AG09319 (cell line): ENCODE data around the gene EFCAB10.
"Not testable (repeated sequence)": the region's sequence is repeated elsewhere in the genome, so short reads cannot be mapped to it uniquely, and the experiment has no call there.

Source experiments
- DNase-seq: peaks from one replicate; pipeline ENCODE4 v3.0.0-alpha.2; 2010; ENCODE audit warnings: low read depth; ENCODE audit errors: extremely low read depth
- CTCF ChIP-seq: IDR thresholded peaks from 2 replicates; pipeline ENCODE4 v1.5.1; 2011; ENCODE audit warnings: low read depth, mild to moderate bottlenecking, inconsistent platforms, low read length, moderate library complexity

The EFCAB10 gene

DNA sequence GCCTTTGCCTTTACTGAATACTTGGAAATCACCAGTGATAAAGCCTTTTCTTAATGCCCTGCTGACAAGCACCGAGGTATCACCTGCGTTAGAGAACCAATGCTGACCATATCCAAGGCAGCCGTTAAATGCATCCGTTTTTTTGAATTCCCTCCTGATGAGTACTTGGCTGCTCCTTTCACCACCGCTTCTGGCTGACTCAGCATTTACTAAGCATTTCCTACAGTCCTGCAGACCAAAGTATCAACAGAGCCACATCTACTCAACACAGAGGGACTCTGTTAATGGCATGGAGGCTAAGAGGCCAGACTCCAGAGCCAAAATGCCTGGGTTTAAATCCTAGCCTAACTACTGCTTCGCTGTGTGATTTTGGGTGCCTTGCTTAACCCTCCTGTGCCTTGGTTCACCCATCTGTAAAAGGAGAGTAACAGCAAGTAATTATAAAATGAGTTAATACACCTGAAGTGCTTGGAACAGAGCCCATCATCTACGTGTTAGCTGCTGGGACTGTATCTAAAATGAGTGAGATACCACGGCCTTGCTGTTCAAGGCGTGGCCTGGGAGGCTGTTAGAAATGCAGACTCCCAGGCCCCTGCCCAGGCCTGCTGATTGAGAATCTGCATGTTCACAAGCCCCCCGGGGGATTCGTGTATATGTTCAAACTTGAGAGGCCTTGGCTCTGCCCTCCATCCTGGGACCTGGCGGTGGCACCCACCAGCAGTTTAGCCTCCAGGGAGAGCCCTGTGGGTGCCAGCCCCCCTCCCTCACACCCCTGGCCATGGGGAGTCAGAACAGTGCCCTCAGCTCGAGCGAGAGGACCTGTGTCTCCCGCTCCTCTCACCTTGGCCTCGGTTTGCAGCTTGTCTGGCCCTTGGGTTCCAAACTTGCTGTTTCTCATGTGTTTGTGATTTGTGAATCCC is 30.8 kb upstream of the EFCAB10 start:
- no peak for TF ChIP-seq CTCF

GRCh38 chr7:105610165-105610930 is 29.1 kb upstream of the EFCAB10 start:
- no peak for DNase-seq
- TF ChIP-seq CTCF = no peak

More for the DNA sequence above, 30.8 kb upstream of the EFCAB10 start:
- no peak for DNase-seq

- TF ChIP-seq CTCF = no peak
- DNase-seq = peak; percentile 80
These were observed 21.3 kb upstream of the EFCAB10 start for GRCh38 chr7:105602325-105603305.

DNA sequence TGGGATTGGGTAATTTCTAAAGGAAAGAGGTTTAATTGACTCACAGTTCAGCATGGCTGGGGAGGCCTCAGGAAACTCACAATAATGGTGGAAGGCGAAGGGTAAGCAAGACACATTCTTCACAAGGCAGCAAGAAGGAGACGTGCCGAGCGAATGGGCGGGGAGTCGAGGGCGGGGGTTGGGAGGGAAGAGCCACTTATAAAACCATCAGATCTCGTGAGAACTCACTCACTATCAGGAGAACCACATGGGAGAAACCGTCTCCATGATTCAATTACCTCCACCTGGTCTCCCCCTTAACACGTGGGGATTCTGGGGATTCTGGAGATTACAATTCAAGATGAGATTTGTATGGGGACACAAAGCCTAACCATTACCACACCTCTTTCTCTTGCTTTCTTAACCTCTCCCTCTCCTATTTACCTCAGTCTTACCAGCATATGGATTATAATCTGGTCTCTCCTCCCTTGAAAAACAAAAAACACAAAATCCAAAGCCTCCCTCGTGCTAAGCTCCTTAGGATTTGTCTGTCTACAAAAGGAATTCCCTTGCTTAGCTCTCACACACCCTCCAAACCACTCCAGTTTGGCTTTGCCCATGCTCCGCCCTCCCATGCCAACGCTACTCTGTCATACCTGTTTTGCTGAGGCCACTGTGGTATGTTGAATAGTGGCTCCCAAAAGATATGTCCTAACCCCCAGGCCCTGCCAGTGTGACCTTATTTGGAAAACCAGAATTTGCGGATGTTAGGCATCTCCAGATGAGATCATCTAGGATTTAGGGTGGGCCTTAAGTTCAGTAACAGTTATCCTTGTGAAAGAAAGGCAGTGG is 19.6 kb upstream of the EFCAB10 start:
- no peak for DNase-seq
- TF ChIP-seq CTCF = no peak

- TF ChIP-seq CTCF = no peak
- no peak for DNase-seq
These were observed 18.3 kb upstream of the EFCAB10 start for GRCh38 chr7:105599551-105599950.

GRCh38 chr7:105599080-105599479 is 17.8 kb upstream of the EFCAB10 start:
- DNase-seq = not testable (repeated sequence)

DNA sequence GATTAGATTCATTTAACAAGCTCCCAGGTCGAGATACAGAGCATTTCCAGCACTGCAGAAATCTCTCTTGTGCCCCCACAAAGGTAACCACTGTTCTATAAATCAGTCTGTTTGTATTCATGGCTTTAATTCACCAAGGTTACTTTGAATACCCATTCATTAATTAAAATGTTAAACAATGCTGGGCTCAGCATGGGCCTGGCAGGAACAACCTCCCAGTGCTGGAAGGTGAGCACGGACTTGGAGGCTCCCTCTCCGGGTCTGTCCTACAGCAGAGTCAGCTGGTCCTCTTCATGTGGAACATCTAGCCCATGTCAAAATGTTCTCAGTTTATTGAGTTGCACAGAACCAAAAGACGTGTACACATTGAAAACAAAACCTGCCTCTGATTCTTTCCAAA is 15.6 kb upstream of the EFCAB10 start:
- TF ChIP-seq CTCF = no peak
- no peak for DNase-seq
